MM.1S (cell line): Measurements from ENCODE around the gene ISY1.

Experiments used
- EZH2 ChIP-seq: fragments of 300-600 bp; sonication (generic); optimal IDR thresholded peaks from 2 replicates; pipeline ENCODE3; 2017; ENCODE audit warnings: low read depth, mild to moderate bottlenecking, antibody characterized with exemption, low read length, mixed read lengths
- EZH2phosphoT487 ChIP-seq: fragments of 300-600 bp; sonication (generic); IDR thresholded peaks from 2 replicates; pipeline ENCODE4 v1.6.1; 2018; ENCODE audit warnings: antibody characterized with exemption, low read length
- TF ChIP-seq, protein P1 (sequence below): fragments of 300-600 bp; sonication (generic); IDR thresholded peaks from 2 replicates; pipeline ENCODE4 v1.5.1; 2016; ENCODE audit warnings: antibody characterized with exemption, low read length, mixed read lengths

- TF ChIP-seq, protein P1, sequence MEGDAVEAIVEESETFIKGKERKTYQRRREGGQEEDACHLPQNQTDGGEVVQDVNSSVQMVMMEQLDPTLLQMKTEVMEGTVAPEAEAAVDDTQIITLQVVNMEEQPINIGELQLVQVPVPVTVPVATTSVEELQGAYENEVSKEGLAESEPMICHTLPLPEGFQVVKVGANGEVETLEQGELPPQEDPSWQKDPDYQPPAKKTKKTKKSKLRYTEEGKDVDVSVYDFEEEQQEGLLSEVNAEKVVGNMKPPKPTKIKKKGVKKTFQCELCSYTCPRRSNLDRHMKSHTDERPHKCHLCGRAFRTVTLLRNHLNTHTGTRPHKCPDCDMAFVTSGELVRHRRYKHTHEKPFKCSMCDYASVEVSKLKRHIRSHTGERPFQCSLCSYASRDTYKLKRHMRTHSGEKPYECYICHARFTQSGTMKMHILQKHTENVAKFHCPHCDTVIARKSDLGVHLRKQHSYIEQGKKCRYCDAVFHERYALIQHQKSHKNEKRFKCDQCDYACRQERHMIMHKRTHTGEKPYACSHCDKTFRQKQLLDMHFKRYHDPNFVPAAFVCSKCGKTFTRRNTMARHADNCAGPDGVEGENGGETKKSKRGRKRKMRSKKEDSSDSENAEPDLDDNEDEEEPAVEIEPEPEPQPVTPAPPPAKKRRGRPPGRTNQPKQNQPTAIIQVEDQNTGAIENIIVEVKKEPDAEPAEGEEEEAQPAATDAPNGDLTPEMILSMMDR: no peak
- TF ChIP-seq EZH2: no peak
- TF ChIP-seq EZH2phosphoT487: no peak
Observed at GRCh38 chr3:129161860-129162271, 1.0 kb upstream of the ISY1 start.
